Measurements from ENCODE around the gene STX5. TPM values are rescaled to one million over a fixed set of nuclear protein-coding genes. Genes with fewer than 3 reads are reported as not detected.

The STX5 gene
- total and polyA plus RNA-seq, 8 donors = 18.6 to 31.2 (median 26.9) TPM

- WGBS, 2 donors = 8 to 10% methylated on average over 8 of the region's 8 CpGs
- intact Hi-C loops (cut with DNase I) = no loop called here
- no peak for ATAC-seq
- Histone ChIP-seq H3K27me3 (no peaks in the 10 kb centered on the region), H3K4me3 (peak overlapping the region; percentile 55 to 94 (median 74)), H3K27ac (peak overlapping the region in 1 of 4 donors; percentile 89), H3K9me3 (no peaks in the 10 kb centered on the region), H3K36me3 (peaks cover 0 to 18% (median 17%) of the 10 kb centered on the region in 3 donors), H3K4me1 (peaks cover 14 to 23% (median 22%) of the 10 kb centered on the region in 3 donors)
- DNase-seq = no peak
- TF ChIP-seq CTCF (IDR thresholded peaks at IDR 0.05) = no peak
- no peak for FAIRE-seq
Measured at GRCh38 chr11:62854013-62854824, 22.4 kb upstream of the STX5 start.

- ATAC-seq (no peak), DNase-seq (no peak), FAIRE-seq (no peak)
- peak overlapping the region in 2 of 4 donors; percentile 58 to 94 for H3K4me3 ChIP-seq
- H3K27me3 ChIP-seq = no peaks in the 10 kb centered on the region
- no peak for TF ChIP-seq CTCF (IDR thresholded peaks at IDR 0.05)
- peaks cover 14 to 23% (median 22%) of the 10 kb centered on the region in 3 donors for H3K4me1 ChIP-seq
- no peak overlapping the region for H3K27ac ChIP-seq
- peaks cover 0 to 18% (median 17%) of the 10 kb centered on the region in 3 donors for H3K36me3 ChIP-seq
- intact Hi-C loops (cut with DNase I) = no loop called here
- 57 to 58% methylated on average over 7 of the region's 7 CpGs for WGBS, 2 donors
- no peaks in the 10 kb centered on the region for H3K9me3 ChIP-seq
Measured at GRCh38 chr11:62853279-62853965, 21.6 kb upstream of the STX5 start.

GRCh38 chr11:62852523-62853188 lies 20.8 kb upstream of the STX5 start:
- Histone ChIP-seq H3K27me3 (no peaks in the 10 kb centered on the region), H3K9me3 (no peaks in the 10 kb centered on the region), H3K4me1 (peaks cover 14 to 23% (median 22%) of the 10 kb centered on the region in 3 donors), H3K4me3 (no peak overlapping the region), H3K27ac (no peak overlapping the region), H3K36me3 (peaks cover 0 to 18% (median 17%) of the 10 kb centered on the region in 3 donors)
- DNase-seq = no peak
- no peak for FAIRE-seq
- TF ChIP-seq CTCF (IDR thresholded peaks at IDR 0.05) = no peak
- no peak for ATAC-seq
- intact Hi-C loops (cut with DNase I) = no loop called here

- Histone ChIP-seq H3K4me1 (peaks cover 14 to 23% (median 22%) of the 10 kb centered on the region in 3 donors), H3K9me3 (no peaks in the 10 kb centered on the region), H3K36me3 (peaks cover 0 to 18% (median 17%) of the 10 kb centered on the region in 3 donors), H3K27ac (no peak overlapping the region), H3K4me3 (no peak overlapping the region), H3K27me3 (no peaks in the 10 kb centered on the region)
- TF ChIP-seq CTCF (IDR thresholded peaks at IDR 0.05) = no peak
- WGBS, 2 donors = 45 to 64% methylated on average over 3 of the region's 3 CpGs
- intact Hi-C loops (cut with DNase I) = no loop called here
- DNase-seq (no peak), FAIRE-seq (no peak), ATAC-seq (no peak)
Measured at GRCh38 chr11:62851807-62852522, 20.1 kb upstream of the STX5 start.

All from pancreas (tissue), 10 donors.